HG03439 (cell line): ENCODE measurements around the gene NSD1.

ENCODE experiments used
- ATAC-seq: cut with Tn5 transposase; IDR thresholded peaks from one replicate; pipeline ENCODE4 v1.9.1; 2021; ENCODE audit warnings: mild to moderate bottlenecking, moderate library complexity; ENCODE audit not compliant: unreplicated experiment

Gene NSD1, protein sequence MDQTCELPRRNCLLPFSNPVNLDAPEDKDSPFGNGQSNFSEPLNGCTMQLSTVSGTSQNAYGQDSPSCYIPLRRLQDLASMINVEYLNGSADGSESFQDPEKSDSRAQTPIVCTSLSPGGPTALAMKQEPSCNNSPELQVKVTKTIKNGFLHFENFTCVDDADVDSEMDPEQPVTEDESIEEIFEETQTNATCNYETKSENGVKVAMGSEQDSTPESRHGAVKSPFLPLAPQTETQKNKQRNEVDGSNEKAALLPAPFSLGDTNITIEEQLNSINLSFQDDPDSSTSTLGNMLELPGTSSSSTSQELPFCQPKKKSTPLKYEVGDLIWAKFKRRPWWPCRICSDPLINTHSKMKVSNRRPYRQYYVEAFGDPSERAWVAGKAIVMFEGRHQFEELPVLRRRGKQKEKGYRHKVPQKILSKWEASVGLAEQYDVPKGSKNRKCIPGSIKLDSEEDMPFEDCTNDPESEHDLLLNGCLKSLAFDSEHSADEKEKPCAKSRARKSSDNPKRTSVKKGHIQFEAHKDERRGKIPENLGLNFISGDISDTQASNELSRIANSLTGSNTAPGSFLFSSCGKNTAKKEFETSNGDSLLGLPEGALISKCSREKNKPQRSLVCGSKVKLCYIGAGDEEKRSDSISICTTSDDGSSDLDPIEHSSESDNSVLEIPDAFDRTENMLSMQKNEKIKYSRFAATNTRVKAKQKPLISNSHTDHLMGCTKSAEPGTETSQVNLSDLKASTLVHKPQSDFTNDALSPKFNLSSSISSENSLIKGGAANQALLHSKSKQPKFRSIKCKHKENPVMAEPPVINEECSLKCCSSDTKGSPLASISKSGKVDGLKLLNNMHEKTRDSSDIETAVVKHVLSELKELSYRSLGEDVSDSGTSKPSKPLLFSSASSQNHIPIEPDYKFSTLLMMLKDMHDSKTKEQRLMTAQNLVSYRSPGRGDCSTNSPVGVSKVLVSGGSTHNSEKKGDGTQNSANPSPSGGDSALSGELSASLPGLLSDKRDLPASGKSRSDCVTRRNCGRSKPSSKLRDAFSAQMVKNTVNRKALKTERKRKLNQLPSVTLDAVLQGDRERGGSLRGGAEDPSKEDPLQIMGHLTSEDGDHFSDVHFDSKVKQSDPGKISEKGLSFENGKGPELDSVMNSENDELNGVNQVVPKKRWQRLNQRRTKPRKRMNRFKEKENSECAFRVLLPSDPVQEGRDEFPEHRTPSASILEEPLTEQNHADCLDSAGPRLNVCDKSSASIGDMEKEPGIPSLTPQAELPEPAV (N-terminal part only)

DNA sequence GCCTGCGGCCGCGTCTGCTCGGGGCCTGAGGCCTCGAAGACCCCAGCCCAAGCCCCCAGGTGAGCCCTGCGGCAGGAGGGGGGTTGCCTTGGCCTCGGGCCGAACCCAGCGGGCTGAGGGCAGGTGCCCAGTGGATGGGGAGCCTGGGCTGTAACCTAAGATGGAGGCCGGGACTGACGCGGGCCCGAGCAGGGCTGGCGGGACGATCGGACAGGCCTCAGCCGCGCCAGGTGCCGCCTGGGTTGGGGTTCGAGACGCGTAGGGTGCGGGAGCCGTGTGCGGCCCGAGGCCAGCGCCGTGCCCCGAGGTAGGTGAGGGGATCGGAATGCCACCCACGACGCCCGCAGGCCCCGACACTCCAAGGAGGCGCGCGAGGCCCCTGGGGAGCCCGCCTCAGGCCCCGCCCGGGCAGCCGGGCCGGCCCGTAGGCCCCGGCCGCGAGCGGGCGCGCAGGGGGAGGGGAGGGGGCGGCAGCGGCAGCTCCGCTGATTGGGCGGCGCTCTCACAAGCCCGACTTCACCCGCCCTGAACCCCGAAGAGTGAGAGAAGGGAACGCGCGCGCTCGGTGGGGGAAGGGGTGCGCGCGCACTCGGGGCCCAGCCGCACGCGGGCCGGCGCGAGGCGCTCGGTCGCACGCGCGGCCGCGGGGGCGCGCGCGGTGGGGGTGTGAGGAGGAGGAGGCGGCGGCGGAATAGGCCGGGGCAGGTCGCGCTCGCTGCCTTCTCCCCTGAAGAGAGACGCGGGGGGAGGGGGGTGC, at the start of gene NSD1:
Gene NSD1, plus strand, starts transcription at position 678 of the 757 bp plus-strand sequence. CDS start 1,331 bp downstream, outside the sequence.
- ATAC-seq, result peak; percentile 58

DNA sequence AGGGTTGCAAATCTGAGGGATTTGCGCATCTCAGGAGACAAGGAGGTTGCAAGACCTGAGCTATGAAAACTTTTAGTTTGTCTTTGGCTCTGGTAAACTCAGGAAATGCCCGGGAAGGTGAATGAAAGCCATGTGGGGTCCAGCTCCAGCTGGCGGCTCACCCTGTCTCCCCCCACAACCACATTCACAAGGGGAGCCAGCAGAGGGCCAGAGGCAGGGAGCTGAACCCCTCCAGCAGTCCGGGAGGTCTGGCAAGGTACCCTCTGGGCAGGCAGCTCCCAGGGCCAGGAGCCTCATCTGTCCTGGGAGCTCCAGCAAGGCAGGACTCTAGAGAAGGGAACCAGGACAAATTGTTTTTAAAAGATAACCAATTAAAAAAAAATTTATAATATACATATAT, 49.4 kb upstream of the NSD1 start:
- ATAC-seq, result no peak

DNA sequence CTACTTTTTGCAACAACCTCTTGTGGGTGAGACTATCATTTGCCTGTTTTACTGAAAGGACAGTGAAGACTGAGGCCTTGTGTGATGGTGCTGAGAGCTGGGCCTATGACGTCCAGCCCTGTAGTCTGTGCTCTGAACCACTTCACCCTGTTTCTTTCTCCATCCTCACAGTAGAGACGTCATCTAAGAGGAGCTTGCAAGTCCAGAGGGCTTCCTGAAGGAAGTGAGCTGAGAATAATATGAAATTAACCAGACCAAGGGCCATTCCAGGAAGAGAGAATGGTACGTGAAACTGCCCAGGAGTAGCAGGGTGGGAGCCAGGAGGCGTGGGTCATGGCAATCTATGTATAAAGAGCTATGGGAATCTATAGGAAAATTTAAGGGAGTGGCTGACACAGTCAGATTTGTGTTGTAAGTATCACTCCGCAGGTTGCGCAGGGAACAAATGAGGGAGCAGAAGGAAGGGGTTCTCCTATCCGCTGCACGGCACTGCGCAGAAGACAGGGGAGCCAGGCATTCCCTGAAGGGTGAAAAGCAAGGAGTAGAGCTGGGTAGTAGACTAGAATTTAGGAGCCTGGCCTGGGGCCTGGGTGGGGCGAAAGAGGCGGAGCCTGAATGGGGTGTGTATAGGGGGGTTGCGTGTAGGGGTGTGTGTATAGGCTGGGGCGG, 47.5 kb upstream of the NSD1 start:
- ATAC-seq, result no peak

DNA sequence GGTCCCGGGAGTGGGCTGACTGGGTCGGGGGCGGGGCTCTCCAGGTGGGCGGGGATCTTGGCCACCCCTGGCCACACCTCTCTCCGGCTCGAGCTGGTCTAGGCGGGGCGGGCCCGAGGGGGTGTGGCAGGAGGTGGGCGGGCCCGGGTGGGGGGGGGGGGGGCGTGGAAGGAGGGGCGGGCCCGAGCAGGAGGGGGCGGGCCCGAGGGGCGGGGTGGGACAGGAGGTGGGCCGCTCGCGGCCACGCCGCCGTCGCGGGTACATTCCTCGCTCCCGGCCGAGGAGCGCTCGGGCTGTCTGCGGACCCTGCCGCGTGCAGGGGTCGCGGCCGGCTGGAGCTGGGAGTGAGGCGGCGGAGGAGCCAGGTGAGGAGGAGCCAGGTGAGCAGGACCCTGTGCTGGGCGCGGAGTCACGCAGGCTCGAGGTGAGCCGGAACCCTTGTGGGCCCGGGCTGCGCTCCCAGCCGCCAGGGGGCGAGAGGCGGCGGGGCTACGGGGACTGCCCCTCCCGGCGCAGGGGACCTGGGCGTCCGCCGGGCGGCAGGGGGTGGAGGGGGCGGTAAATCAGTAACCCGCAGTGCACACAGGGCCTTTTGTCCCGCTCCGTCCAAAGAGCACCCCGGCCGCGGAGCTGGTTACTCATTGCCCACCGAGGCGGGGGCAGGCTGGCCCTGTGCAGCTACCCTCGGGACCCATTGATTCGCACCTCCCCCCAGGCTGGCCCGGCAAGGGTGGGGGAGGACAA, 46.7 kb upstream of the NSD1 start, which contains the start of gene FGFR4:
Gene FGFR4, plus strand, starts transcription at position 262 of the 744 bp plus-strand sequence. CDS start 2,688 bp downstream, outside the sequence.
- peak; percentile 48 for ATAC-seq

DNA sequence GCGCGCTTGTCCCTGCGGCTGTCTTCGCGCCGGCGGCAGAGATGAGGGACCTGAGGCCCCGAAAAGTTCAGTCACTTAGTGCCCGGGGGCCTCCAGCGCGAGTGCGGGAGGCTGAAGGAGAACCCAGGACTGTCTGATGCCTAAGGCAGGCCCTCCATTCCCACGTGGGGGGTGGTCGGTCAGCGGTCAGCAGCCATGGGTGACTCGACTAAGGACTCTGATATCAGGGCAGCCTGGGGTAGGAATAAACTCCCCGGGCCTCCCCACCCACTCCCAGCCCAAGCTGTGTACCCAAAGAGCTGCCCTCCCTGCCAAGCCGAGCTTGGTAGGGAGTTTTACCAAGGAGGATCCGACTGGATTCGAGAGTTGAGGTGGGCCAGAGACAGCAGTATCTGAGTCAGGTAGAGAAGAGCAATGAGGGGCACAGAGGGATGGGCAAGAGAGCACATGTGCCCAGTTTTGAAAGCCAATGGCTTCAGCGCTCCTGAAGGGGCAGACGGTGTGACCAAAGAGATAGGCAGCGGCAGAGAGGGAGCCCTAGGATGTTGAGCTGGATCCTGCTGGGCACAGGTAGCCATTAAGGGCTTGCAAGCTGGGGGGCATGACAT, 46.1 kb upstream of the NSD1 start:
- ATAC-seq, result no peak

DNA sequence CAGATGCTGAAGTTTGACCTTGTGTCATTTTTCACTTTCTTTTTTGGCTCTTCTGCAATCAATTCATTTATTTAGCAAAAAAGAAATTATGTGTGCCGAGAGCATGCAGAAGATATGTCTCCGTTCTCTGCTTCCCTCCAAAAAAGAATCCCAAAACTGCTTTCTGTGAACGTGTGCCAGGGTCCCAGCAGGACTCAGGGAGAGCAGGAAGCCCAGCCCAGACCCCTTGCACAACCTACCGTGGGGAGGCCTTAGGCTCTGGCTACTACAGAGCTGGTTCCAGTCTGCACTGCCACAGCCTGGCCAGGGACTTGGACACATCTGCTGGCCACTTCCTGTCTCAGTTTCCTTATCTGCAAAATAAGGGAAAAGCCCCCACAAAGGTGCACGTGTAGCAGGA, 44.4 kb upstream of the NSD1 start:
- no peak for ATAC-seq

DNA sequence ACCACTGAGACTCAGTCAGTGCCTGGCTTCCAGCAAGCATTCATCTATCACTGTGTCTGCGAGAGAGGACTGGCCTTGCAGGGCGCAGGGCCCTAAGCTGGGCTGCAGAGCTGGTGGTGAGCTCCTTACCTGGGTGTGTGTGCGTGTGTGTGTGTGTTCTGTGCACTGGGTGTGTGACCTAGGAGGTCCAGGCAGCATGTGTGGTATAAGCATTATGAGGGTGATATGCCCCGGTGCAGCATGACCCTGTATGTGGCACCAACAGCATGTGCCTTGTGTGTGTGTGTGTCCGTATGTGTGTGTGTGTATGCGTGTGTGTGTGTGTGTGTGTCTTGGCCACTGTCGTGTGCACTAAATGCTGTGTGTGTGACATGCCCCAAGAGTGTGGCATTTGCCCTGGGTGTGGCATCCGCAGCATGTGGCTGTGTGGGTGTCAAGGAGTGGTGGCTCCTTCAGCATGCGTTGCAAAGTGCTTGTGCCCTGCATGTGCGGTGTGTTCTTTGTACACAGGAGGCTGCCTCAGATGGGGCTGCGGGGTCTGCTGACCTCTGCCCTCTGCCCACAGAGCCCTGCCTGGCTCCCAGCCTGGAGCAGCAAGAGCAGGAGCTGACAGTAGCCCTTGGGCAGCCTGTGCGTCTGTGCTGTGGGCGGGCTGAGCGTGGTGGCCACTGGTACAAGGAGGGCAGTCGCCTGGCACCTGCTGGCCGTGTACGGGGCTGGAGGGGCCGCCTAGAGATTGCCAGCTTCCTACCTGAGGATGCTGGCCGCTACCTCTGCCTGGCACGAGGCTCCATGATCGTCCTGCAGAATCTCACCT, 43.5 kb upstream of the NSD1 start:
- no peak for ATAC-seq

DNA sequence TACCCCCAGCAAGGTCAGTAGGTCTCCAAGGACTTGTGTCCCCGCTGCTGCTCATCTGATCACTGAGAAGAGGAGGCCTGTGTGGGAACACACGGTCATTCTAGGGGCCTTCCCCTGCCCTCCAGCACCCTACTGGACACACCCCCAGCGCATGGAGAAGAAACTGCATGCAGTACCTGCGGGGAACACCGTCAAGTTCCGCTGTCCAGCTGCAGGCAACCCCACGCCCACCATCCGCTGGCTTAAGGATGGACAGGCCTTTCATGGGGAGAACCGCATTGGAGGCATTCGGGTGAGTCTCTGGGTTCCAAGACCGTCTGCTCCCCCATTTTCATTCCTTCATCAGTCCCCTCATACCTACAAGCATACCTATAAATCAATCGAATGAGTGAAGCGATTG, 42.8 kb upstream of the NSD1 start:
- ATAC-seq, result no peak

DNA sequence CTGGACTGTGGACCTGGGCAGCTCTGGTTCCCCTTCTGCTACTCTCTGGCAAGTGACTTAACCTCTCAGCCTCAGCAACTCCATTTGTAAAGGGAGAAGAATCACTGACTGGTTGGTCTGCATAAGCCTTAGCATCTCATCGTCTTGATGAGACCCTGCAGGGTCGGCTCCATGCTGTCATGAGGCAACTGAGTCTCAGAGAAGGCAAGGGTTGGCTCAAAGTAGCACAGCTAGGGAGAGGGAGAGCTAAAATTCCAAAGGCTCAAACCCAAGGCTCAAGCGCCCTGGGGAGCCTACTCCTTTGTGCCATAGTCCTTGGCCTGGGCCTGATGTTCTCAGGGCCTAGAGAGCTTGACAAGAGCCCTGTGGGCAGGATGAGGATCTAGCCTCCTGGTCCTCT, 42.3 kb upstream of the NSD1 start:
- no peak for ATAC-seq

DNA sequence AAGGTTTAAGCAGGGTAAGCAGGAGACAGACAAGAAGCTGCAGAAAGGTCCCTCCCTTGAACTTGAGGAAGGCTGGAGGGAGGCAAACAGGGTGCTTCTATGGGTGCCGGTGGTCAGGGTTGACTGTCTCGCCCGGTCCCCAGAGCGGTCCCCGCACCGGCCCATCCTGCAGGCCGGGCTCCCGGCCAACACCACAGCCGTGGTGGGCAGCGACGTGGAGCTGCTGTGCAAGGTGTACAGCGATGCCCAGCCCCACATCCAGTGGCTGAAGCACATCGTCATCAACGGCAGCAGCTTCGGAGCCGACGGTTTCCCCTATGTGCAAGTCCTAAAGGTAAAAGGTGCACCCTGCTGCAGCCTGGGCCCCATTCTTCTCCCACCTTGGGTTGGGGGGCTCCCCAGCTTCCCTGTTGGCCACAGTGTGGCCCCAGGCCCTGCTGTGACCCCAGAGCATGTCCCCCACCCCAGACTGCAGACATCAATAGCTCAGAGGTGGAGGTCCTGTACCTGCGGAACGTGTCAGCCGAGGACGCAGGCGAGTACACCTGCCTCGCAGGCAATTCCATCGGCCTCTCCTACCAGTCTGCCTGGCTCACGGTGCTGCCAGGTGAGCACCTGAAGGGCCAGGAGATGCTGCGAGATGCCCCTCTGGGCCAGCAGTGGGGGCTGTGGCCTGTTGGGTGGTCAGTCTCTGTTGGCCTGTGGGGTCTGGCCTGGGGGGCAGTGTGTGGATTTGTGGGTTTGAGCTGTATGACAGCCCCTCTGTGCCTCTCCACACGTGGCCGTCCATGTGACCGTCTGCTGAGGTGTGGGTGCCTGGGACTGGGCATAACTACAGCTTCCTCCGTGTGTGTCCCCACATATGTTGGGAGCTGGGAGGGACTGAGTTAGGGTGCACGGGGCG, 41.1 kb upstream of the NSD1 start:
- no peak for ATAC-seq

DNA sequence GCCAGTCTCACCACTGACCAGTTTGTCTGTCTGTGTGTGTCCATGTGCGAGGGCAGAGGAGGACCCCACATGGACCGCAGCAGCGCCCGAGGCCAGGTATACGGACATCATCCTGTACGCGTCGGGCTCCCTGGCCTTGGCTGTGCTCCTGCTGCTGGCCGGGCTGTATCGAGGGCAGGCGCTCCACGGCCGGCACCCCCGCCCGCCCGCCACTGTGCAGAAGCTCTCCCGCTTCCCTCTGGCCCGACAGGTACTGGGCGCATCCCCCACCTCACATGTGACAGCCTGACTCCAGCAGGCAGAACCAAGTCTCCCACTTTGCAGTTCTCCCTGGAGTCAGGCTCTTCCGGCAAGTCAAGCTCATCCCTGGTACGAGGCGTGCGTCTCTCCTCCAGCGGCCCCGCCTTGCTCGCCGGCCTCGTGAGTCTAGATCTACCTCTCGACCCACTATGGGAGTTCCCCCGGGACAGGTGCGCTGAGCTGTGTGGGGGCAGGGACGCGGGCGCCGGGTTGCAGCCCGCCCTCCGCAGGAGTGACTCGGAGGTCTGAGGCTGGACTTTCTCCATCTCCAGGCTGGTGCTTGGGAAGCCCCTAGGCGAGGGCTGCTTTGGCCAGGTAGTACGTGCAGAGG, 40.4 kb upstream of the NSD1 start:
- ATAC-seq, result no peak

DNA sequence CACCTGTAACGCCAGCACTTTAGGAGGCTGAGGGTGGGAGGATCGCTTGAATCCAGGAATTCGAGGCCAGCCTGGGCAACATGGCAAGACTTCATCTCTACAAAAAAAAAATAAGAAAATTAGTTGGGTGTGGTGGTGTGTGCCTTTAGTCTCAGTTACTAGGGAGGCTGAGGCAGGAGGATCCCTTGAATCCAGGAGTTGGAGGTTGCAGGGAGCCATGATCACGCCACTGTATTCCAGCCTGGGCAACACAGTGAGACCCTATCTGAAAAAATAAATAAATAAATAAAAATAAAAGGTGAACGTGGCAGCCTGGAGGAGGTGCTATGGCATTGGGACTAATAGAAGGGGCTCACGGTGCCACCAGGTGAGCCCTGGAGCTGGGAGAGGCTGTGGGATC, 39.8 kb upstream of the NSD1 start:
- no peak for ATAC-seq

DNA sequence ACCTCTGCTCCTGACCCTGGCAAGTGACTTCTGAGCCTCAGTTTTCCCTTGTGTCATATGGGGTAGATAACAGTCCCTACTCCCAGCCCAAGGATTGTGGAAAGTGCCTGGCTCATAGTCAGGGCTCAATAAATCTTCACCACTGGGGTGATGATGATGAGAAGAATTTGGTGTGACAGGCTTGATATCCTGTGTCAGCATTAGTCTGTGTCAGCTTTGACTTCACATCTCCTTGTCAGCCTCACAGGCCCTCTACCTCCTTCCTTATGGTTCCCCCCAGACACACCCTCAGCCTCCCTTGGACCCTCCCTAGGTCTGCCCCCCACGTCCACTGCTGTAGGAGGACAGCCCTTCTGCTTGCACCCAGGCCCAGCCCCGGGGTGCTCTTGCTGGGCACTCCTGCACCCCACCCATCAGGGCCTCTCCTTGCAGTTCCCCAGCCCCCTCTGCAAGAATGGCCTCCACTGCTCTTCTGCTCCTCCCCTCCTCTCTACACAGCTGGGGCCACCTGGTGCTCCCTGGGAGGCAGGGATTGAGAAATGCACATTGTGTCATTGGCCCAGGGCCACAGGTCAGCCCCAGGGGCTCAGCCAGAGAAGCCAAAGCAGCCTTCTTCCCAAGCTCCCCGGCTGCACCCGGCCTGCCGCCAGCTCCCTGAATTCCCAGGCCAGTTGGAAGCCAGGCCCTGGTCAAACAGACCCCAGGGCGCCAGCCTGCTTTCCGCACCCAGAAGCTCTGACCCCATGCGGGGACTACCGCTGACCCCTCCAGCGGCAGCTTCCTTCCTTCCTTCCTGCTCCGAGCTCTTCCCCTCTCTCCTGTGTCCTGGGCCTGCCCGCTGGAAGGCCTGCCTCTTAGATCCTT, 39.1 kb upstream of the NSD1 start:
- ATAC-seq, result no peak

DNA sequence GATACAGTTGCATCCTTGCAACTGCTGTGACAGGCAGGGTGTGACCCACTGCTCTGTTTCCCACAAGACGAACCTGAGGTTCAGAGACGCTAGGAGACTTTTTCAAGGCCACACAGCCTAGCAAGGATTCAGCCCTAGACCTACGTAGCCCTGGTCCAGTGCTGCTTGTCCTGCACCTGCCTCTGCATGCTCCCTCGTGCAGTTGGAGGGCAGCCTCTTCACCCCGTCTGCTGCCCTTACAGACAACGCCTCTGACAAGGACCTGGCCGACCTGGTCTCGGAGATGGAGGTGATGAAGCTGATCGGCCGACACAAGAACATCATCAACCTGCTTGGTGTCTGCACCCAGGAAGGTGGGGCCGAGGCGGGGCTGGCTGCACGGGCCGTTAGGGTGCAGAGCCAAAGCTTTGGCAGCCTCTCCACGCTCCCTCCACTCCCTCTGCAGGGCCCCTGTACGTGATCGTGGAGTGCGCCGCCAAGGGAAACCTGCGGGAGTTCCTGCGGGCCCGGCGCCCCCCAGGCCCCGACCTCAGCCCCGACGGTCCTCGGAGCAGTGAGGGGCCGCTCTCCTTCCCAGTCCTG, 38.4 kb upstream of the NSD1 start:
- ATAC-seq, result no peak
